LNCAP (cell line): ENCODE measurements around the gene GLYATL3.

ENCODE experiments used
- TF ChIP-seq, protein P1 (sequence below): fragments of 450-650 bp; IDR thresholded peaks from 2 replicates; pipeline ENCODE4 v1.5.1; 2017; ENCODE audit warnings: mild to moderate bottlenecking

The GLYATL3 gene

GRCh38 chr6:49543087-49543858, 43.5 kb downstream of the GLYATL3 start:
- TF ChIP-seq, protein P1, sequence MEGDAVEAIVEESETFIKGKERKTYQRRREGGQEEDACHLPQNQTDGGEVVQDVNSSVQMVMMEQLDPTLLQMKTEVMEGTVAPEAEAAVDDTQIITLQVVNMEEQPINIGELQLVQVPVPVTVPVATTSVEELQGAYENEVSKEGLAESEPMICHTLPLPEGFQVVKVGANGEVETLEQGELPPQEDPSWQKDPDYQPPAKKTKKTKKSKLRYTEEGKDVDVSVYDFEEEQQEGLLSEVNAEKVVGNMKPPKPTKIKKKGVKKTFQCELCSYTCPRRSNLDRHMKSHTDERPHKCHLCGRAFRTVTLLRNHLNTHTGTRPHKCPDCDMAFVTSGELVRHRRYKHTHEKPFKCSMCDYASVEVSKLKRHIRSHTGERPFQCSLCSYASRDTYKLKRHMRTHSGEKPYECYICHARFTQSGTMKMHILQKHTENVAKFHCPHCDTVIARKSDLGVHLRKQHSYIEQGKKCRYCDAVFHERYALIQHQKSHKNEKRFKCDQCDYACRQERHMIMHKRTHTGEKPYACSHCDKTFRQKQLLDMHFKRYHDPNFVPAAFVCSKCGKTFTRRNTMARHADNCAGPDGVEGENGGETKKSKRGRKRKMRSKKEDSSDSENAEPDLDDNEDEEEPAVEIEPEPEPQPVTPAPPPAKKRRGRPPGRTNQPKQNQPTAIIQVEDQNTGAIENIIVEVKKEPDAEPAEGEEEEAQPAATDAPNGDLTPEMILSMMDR: no peak

DNA sequence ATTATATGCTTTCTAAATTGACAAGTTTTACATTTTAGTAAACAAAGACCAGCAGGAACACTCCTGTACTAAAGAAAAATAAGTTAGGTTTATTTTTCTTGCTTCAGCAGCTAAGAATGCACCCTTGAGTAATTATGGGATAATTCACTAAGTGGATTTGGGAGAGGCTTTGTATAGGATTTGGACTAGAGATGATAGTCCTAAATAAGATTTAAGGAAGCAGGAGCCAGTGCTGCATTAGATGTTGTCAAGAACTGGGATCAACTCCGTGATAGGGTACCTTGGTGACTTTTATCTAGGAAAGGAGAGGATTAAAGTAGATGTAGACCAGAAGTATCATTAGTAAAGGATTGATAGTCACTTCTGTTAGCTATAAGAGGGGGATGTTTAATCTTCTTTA, 46.6 kb downstream of the GLYATL3 start:
- TF ChIP-seq, protein P1: no peak

DNA sequence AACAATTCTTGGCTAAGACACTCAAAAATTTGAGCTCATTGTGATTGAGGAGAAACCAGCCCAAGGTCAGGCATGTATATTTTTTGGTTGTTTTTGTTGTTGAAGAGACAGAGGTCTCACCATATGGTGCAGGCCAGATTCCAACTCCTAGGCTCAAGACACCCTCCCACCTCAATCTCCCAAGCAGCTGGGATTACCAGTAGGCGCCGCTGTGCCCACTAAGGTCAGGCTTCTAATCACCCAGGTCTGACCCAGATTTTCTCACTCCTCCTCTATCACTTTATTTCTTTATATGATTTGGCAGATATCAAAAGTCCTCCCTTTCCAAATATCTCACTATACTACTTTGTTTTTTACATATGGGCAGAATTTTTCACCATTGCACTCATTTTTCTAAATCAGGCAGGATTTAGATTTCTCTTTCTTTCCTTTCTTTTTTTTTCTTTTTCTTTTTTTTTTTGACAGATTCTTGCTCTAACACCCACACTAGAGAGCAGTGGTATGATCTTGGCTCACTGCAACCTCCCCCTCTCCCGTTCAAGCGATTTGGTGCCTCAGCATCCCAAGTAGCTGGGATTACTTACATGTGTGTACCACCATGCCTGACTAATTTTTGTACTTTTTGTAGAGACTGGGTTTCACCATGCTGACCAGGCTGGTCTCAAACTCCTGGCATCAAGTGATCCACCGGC, 49.0 kb downstream of the GLYATL3 start:
- TF ChIP-seq, protein P1: no peak

GRCh38 chr6:49549691-49550491, 50.2 kb downstream of the GLYATL3 start:
- TF ChIP-seq, protein P1: no peak

DNA sequence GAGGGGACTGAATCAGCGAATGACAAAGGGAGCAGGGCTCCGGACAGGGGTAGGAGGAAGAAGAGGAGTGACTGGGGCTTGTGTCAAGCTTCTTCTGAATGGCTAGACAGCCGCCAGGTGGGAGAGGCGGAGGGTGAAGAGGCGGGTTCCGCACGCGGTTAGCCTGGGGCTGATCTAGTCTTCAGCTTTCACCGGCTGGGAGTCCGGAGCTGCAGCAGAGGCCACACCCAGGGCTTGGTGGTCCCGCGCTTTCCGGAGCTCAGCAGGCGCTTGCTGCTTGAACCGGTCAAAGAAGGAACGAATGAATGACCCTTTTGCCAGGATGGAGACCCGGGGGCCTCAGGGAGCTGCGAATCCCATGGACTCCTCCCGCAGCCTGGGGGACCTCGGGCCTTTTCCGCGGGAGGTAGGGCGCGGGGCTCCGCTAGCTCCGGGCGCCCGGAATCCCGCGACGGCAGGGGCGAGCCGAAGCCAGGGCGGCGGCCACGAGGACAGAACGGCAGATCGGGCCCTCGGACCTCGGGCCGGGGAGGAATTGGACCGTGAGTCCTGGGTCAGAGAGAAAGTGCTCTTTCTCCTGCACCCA, 50.9 kb downstream of the GLYATL3 start, which contains the start of gene C6orf141:
Gene C6orf141 (plus strand): TSS at position 177 of the 586 bp plus-strand sequence. CDS start 125 bp downstream, at position 302.
- TF ChIP-seq, protein P1: no peak

GRCh38 chr6:49551078-49551865, 51.5 kb downstream of the GLYATL3 start:
- TF ChIP-seq, protein P1: no peak

DNA sequence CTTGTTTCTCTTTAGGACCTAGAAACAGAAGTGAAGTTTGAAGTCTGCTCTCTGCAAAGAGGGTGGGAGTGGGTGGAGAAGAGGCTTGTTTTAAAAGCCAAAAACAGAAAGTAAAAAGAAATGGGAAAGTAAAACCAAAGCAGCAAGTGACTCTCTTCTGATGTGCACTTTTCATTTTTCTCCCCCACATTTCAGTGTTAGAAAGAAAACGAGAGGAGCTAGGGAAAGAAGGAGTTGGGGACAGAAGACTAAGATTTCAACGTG, 52.1 kb downstream of the GLYATL3 start:
- TF ChIP-seq, protein P1: no peak
